GM12801 (cell line): ENCODE results near the gene CCDC157.

Experiments
- TF ChIP-seq, protein P1 (sequence below): IDR thresholded peaks from one replicate; pipeline ENCODE4 v1.5.1; 2011; ENCODE audit warnings: control low read depth; ENCODE audit not compliant: insufficient read length; ENCODE audit errors: extremely low read depth

CCDC157 gene

DNA sequence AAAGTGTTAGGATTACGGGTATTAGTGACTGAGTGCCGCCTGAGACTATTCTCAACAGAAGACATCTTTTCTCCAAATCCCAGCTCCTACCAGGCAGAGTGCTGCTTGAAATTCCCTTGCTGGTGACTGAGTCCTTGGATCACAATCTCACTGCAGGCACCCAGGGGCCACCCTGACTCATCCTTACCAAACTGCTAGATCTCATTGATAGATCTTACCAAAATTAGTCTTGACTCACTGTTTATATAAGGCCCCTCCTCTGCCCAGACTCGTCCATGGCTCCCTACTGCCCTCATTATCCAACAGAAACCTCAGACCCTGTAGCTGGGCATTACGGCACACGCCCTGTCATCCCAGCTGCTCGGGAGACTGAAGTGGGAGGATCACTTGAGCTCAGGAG, 44.8 kb upstream of the CCDC157 start:
- TF ChIP-seq, protein P1, sequence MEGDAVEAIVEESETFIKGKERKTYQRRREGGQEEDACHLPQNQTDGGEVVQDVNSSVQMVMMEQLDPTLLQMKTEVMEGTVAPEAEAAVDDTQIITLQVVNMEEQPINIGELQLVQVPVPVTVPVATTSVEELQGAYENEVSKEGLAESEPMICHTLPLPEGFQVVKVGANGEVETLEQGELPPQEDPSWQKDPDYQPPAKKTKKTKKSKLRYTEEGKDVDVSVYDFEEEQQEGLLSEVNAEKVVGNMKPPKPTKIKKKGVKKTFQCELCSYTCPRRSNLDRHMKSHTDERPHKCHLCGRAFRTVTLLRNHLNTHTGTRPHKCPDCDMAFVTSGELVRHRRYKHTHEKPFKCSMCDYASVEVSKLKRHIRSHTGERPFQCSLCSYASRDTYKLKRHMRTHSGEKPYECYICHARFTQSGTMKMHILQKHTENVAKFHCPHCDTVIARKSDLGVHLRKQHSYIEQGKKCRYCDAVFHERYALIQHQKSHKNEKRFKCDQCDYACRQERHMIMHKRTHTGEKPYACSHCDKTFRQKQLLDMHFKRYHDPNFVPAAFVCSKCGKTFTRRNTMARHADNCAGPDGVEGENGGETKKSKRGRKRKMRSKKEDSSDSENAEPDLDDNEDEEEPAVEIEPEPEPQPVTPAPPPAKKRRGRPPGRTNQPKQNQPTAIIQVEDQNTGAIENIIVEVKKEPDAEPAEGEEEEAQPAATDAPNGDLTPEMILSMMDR, result no peak

DNA sequence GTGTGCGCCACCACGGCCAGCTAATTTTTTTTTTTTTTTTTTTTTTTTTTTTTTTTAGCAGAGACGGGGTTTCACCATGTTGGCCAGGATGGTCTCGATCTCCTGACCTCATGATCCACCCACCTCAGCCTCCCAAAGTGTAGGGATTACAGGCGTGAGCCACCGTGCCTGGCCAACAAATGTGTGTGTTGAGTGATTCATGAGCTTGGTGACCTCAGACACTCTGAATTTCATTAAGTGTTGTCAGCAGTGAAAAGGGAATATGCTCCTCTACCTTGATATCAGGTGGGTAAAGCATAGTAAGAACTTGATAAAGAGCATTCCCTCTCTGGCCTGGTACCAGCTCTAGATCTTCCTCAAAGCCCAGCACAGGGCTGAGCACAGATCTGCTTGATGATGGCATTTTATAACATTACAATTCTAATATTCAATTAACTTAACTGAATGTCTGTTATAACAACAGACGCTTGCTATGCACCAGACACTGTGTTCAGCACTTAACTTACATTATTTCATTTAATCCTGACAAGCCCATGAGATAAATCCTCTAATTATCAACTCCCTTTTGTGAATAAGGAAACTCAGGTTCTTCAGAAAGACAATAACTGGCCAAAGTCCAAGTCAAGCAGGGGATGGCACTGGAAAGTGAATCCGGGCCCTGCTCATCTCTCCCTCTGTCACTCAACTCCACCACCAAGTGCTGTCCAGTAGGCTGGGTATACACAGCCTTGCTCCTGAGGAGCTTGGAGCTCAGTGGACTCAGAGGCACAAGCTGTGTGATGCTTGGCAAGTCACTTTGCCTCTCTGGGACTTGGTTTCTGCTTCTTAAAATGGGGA, 43.1 kb upstream of the CCDC157 start:
- TF ChIP-seq, protein P1, result no peak

DNA sequence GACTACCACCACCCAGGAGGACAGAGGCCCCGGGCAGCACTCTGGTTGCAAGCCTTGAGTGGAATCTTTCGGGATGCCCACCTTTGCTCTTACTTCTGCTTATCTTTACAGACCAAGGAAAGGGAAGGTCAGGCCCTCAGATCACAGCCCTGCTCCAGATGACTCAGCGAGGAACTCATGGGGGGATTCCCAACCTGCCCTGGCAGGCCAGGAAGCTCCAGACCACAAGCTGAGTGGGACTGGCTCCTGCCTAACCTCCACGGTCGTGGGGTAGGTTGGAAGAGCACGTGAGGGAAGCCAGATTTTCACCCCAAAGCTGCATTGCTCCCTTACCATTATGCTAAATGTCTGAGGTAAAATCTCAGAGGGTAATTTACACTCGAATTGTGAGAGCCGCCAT, 41.9 kb upstream of the CCDC157 start:
- TF ChIP-seq, protein P1, result no peak

DNA sequence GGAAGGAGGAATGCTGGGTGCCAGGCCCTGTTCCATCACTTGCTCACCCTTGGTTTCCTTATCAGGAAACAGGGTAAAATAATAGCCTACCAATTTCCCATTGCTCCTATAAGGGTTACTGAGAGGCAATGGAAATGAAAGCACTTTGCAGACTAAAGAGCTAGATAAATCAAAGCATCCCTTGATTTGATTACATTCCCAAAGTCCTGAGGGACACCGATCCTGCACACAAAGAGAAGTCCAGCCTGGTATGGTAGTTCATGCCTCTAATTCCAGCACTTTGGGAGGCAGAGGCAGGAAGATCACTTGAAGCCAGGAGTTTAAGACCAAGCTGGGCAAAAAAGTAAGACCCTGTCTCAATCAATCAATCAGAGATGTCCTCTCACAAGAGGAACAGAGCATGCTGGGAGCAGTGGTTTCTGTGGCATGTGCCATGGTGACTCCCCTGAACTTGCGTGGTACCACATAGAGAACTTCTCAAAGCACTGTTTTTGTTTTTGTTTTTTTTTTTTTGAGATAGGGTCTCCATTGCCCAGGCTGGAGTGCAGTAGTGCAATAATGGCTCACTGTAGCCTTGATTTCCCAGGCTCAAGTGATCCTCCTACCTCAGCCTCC, 40.7 kb upstream of the CCDC157 start:
- TF ChIP-seq, protein P1, result no peak

DNA sequence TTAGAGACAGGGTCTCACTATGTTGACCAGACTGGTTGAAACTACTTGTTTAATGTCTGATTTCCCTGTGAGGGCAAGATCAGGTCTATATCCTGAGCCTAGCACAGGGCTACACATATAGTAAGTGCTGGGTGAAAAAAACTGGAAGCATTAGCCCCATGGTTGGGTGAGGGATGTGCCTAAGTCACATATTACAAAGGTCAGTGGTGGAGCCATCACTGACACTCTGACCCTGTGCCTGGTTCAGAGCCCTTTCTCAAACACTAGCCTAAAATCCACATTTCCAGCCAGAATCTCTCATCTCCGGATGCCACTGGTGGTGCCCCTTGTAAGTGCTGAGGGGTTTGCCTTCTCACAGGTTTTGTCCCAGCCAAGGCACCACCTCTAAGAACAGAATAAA, 39.0 kb upstream of the CCDC157 start:
- TF ChIP-seq, protein P1, result no peak

DNA sequence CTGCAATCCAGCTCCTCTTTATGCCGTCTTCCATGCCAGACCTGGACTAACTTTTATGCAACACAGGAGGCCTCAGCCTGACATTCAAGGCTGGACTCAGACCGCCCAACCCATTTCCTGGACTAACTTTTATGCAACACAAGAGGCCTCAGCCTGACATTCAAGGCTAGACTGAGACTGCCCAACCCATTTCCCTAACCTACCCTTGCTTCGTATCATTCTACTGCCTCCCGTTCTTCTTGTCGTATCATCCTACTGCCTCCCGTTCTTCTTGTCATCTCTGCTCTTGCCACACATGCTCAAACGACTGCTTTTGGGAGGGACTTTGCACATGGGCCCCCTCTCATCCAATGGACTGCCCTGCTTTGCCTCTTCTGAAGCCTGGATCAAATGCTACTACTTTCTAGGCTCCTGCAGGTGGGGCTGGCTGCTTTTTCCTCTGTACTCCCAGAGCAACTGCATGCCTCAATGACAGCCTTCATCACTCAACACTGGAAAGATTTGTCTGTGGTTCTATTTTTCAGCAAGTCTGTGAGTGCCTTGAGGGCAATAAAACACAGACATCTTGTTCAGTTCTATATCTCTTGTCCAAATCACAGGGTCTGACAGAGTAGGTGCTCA, 37.9 kb upstream of the CCDC157 start:
- TF ChIP-seq, protein P1, result no peak

DNA sequence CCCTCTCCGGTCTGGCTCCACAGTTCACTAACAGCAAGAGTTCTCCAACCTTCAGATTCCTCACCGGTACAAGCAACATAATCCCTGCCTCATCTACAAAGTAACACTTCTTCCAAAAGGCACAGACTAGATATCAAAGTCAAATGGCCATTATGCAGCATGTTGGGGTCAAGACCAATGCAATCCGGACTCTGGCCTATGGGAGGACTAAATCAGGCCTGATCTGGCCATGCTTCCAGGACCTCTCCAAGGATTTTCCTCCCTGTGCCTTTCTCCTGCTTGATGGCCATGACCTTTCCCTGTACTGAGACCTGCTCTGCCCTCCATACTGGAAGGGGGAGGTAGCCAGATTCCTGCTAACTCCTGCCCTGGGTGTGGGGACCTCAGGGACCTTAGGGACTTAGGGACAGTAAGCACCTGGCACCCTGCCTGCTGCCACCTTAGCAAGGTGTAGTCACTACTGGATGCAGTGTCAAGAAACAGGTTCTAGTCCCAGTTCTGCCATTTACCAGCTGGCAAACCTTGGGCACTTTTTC, 36.7 kb upstream of the CCDC157 start:
- TF ChIP-seq, protein P1, result no peak
